Pancreas (tissue), 10 donors: Measurements from ENCODE around the gene PRKCH. TPM values are rescaled to one million over a fixed set of nuclear protein-coding genes. Genes with fewer than 3 reads are reported as not detected.

ENCODE experiments used
- ATAC-seq, 4 donors: fragments of 200-7000 bp; cut with Tn5 transposase; one replicate each; pipeline versions ENCODE4 v1.8.0 to v1.9.1; 2020; ENCODE audit warnings: mild to moderate bottlenecking in 4 of 4, moderate library complexity in 4 of 4
- DNase-seq, 6 donors: peaks; one replicate each; pipeline ENCODE4 v3.0.0-alpha.2; 2020
- FAIRE-seq: peaks from 2 replicates; lab custom pipeline; 2012; peaks lifted over from hg19 to GRCh38; lab: Jason Lieb, UNC
- H3K27ac ChIP-seq, 4 donors: fragments of 200-600 bp; sonication (generic); 1 replicate in 3 of 4; 2 replicates in 1 of 4; pipeline versions ENCODE4 v1.5.0 to v1.8.0; 2020
- H3K27me3 ChIP-seq, 4 donors: fragments of 200-600 bp; one replicate each; pipeline ENCODE4 v1.8.0; 2021
- H3K36me3 ChIP-seq, 3 donors: fragments of 200-600 bp; sonication (generic) in 1 of 3; one replicate each; pipeline versions ENCODE4 v1.5.0 to v1.8.0; 2020 to 2021
- H3K4me1 ChIP-seq, 3 donors: fragments of 200-600 bp; one replicate each; pipeline ENCODE4 v1.8.0; 2021
- H3K4me3 ChIP-seq, 4 donors: fragments of 200-600 bp; sonication (generic) in 2 of 4; one replicate each; pipeline versions ENCODE4 v1.5.0 to v1.8.0; 2020 to 2021
- H3K9me3 ChIP-seq, 4 donors: fragments of 200-600 bp; one replicate each; pipeline ENCODE4 v1.8.0; 2021
- WGBS, 2 donors: extraction: QIAGEN DNeasy Blood & Tissue Kit; methylation state at CpG; one replicate each; pipeline ENCODE4 v1.1.7; 2013; 5-methylcytosine and 5-hydroxymethylcytosine counted together
- intact Hi-C, 3 donors: fragments of 100-400 bp; cut with DNase I; formaldehyde crosslinking; loops; one replicate each; pipeline versions ENCODE4 v1.11.1 to v1.14.2; 2022
- polyA plus RNA-seq, 2 donors: library from polyadenylated mRNA; stranded (reverse); fragments of 200-250 nt; gene quantifications; one replicate each; pipeline ENCODE4 v1.2.3, GENCODE V29; 2013
- total RNA-seq, 6 donors: library from RNA; stranded (reverse); fragmentation: NEBNext Ultra II Directional in 4 of 6; extraction: Animal tissue kit (Norgen Biotek cat#: 25700) in 4 of 6; gene quantifications; one replicate each; pipeline versions ENCODE4 v1.2.1 to v1.2.4, GENCODE V29; 2021 to 2023
- TF ChIP-seq, protein P1 (sequence below), 4 donors: fragments of 200-600 bp; sonication (generic) in 3 of 4; IDR thresholded peaks; one replicate each; pipeline versions ENCODE4 v1.5.0 to v1.8.0; 2021; ENCODE audit warnings: antibody characterized with exemption in 4 of 4
- donor health status: healthy with polysubstance abuse.
- donor health status: DM: no; HTN: no; CAD: no; lungs with moderate emphysema.
- donor health status: DM: no; HTN: no; CAD: no.
- donor health status: control.
- donor health status: control.
- donor health status: Bipolar disorder and iron deficiency.
- donor health status: DM: yes; HTN: yes; CAD: no.
- donor health status: DM: no; HTN: no; CAD: no.
- donor health status: DM: no; HTN: no; CAD: no.
- donor health status: DM: yes; HTN: yes; CAD: no.

Gene PRKCH
- total and polyA plus RNA-seq, 8 donors = 3.6 to 16.9 (median 8.9) TPM

DNA sequence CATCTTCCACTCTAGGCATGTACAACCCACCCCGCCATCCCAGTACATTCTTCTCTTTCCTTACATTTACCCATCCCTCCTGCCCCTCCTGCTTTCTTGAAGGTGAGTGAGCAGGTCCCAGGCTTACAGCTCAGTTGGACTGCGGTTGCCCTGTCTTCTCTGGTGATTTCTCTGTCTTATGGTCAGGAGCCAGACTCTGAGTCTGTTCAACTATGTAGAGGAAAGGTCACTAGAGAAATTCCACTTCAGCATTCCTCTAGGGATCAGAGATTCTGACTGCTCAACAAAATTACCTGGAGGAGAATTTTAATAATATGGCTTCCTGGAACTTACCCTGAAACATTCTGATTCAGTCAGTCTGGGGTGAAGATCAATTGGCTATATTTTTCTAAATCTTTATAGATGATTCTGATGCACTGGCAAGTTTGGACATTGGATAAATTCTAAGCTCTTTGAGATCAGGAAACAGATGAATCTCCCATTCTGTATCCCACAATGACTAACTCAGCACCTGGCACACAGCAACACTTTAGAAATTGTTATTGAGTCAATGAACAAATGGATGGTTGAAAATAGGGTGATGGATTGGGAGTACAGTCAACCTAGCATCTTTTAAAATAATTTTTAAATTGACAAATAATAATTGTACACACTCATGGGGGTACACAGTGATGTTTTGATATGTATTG is 245.3 kb downstream of the PRKCH start:
- no peaks in the 10 kb centered on the region for H3K36me3 ChIP-seq
- ATAC-seq (no peak), FAIRE-seq (no peak), DNase-seq (no peak)
- no peaks in the 10 kb centered on the region for H3K27me3 ChIP-seq
- no peaks in the 10 kb centered on the region for H3K9me3 ChIP-seq
- intact Hi-C loops = no loop called here
- WGBS, 2 donors = 90 to 91% methylated on average over 2 of the region's 2 CpGs
- H3K27ac ChIP-seq = peak overlapping the region in 1 of 4 donors; percentile 41
- TF ChIP-seq, protein P1, sequence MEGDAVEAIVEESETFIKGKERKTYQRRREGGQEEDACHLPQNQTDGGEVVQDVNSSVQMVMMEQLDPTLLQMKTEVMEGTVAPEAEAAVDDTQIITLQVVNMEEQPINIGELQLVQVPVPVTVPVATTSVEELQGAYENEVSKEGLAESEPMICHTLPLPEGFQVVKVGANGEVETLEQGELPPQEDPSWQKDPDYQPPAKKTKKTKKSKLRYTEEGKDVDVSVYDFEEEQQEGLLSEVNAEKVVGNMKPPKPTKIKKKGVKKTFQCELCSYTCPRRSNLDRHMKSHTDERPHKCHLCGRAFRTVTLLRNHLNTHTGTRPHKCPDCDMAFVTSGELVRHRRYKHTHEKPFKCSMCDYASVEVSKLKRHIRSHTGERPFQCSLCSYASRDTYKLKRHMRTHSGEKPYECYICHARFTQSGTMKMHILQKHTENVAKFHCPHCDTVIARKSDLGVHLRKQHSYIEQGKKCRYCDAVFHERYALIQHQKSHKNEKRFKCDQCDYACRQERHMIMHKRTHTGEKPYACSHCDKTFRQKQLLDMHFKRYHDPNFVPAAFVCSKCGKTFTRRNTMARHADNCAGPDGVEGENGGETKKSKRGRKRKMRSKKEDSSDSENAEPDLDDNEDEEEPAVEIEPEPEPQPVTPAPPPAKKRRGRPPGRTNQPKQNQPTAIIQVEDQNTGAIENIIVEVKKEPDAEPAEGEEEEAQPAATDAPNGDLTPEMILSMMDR (IDR thresholded peaks at IDR 0.05) = no peak
- no peak overlapping the region for H3K4me3 ChIP-seq
- H3K4me1 ChIP-seq = peaks cover 19 to 45% (median 21%) of the 10 kb centered on the region in 3 donors

DNA sequence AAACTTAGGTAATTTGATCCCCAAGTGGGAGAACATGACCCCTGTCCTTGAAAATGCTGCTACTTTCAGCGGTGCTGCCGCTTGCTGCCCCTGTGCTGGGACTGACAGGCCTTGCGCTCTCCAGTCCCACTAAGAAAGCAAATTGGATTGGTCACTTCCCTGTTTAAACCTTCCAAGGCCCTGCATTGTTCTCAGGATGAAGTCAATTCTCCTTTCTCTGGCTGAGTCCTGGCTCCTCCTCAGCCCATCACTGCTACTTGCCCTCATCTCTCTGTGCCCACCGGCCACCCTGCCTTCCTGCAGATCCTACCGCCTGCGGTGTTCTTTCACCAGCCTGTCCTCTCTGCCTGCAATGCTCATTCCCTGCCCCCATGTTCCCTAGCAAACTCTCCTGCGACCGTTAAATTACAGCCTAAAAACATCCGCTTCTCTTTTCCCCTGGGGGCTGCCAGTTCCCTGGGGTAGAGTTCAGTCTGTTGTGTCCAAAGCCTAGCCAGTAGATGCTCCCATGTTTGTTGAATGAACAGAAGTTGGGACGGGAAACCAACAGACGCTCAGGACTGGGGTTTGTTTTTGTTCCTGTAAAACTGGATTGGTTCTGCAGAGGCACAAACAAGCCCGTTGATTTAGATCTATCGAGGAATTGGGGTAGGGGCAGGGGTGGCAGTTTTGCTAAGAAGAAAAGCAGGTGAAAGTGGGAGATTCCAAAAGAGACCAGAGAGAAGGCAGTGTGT is 246.6 kb downstream of the PRKCH start:
- H3K27me3 ChIP-seq = no peaks in the 10 kb centered on the region
- FAIRE-seq (no peak), ATAC-seq (peak; percentile 5 to 22 (median 8)), DNase-seq (no peak)
- H3K4me1 ChIP-seq = peaks cover 8 to 32% (median 11%) of the 10 kb centered on the region in 3 donors
- H3K36me3 ChIP-seq = no peaks in the 10 kb centered on the region
- H3K27ac ChIP-seq = peak overlapping the region; percentile 33 to 77 (median 59)
- TF ChIP-seq, protein P1 (IDR thresholded peaks at IDR 0.05) = peak in 1 of 4 donors; percentile 7
- H3K4me3 ChIP-seq = peak overlapping the region in 2 of 4 donors; percentile 33 to 40
- no peaks in the 10 kb centered on the region for H3K9me3 ChIP-seq
- 43 to 47% methylated on average over 13 of the region's 13 CpGs for WGBS, 2 donors
- intact Hi-C loops = no loop called here

DNA sequence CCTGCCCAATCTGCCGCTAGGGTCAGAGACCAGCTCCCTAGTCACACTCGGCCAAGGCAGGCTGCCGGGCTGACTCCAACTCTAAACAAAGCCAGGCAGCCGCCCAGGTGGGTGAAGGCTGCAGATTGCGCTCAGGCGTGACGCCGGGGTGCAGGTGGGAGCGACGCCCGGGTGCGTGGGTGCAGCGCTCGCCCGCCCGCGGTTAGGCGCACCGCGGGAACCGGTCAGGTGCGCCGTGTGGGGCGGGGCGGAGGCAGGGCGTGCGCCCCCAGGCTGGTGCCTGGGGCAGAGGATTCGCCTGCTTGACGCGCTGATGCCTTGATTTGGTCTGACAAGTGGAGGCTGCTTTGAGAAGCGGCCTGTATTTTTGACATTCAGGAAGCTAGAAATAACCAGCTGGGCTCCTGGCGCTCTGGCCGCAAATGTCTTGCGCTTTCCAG is 247.2 kb downstream of the PRKCH start:
- 11 to 16% methylated on average over 34 of the region's 34 CpGs for WGBS, 2 donors
- Histone ChIP-seq H3K27ac (peak overlapping the region; percentile 33 to 77 (median 59)), H3K27me3 (no peaks in the 10 kb centered on the region), H3K36me3 (no peaks in the 10 kb centered on the region), H3K9me3 (no peaks in the 10 kb centered on the region), H3K4me1 (peaks cover 6 to 31% (median 10%) of the 10 kb centered on the region in 3 donors), H3K4me3 (peak overlapping the region in 2 of 4 donors; percentile 33 to 40)
- TF ChIP-seq, protein P1 (IDR thresholded peaks at IDR 0.05) = no peak
- intact Hi-C loops = no loop called here
- FAIRE-seq = no peak
- peak; percentile 76 to 91 (median 84) for ATAC-seq
- peak; percentile 75 to 86 (median 77) for DNase-seq

DNA sequence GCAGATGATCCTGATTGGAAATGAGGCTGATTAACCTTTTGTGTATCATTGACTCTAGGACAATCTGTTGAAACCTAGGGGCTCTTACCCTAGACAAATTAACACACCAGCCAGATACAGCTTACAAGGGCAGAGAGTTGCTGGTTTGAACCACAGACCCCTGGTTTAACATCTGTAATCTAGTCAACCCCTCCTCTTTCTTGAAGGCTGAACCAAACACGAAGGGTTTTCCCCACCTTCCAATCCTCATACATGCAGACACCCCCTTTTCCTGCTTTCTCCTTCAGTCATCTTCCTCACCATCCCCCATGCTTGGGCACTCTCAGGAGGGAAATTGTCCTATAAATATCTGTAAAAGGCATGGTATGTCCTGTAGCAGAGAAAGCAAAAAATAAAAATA is 247.9 kb downstream of the PRKCH start:
- TF ChIP-seq, protein P1 (IDR thresholded peaks at IDR 0.05) = no peak
- peaks cover 6 to 25% (median 12%) of the 10 kb centered on the region in 3 donors for H3K4me1 ChIP-seq
- no peaks in the 10 kb centered on the region for H3K9me3 ChIP-seq
- no peak for ATAC-seq
- H3K27me3 ChIP-seq = no peaks in the 10 kb centered on the region
- no peak for FAIRE-seq
- WGBS, 2 donors = 78 to 80% methylated on average over 1 of the region's 1 CpG
- peak overlapping the region in 2 of 4 donors; percentile 75 to 77 for H3K27ac ChIP-seq
- DNase-seq = no peak
- intact Hi-C loops = no loop called here
- no peaks in the 10 kb centered on the region for H3K36me3 ChIP-seq
- no peak overlapping the region for H3K4me3 ChIP-seq
